ENCODE results near the gene TMEM9B. TPM values are rescaled to one million over a fixed set of nuclear protein-coding genes. Genes with fewer than 3 reads are reported as not detected.
"Not testable (repeated sequence)": the region's sequence is repeated elsewhere in the genome, so short reads cannot be mapped to it uniquely, and the experiment has no call there.

The TMEM9B gene
- total RNA-seq, 1 donor from 2014 or later = 26.8 TPM

GRCh38 chr11:8942518-8943066, 21.6 kb downstream of the TMEM9B start, which contains the start of gene ASCL3:
Gene ASCL3 (minus strand): TSS chr11:8943016. CDS start chr11:8938161, 4,855 bp downstream.
- intact Hi-C loops (cut with DNase I) = no loop called here

GRCh38 chr11:8941341-8942103, 22.7 kb downstream of the TMEM9B start:
- H3K36me3 ChIP-seq = no peaks in the 10 kb centered on the region
- H3K27ac ChIP-seq = no peak overlapping the region
- no peaks in the 10 kb centered on the region for H3K9me3 ChIP-seq
- TF ChIP-seq POLR2AphosphoS5 (IDR thresholded peaks at IDR 0.05; ENCODE audit: insufficient read depth in 1 of 2, low read depth in 1 of 2) = no peak
- no peak for TF ChIP-seq POLR2A (IDR thresholded peaks at IDR 0.05)
- TF ChIP-seq CTCF (IDR thresholded peaks at IDR 0.05) = no peak
- no peak overlapping the region for H3K4me3 ChIP-seq
- intact Hi-C loops (cut with DNase I) = no loop called here
- no peaks in the 10 kb centered on the region for H3K27me3 ChIP-seq
- no peaks in the 10 kb centered on the region for H3K4me1 ChIP-seq
- DNase-seq (ENCODE audit: extremely low spot score in 2 of 2) = peak in 1 of 2 donors; percentile 29

More at GRCh38 chr11:8942518-8943066, 21.6 kb downstream of the TMEM9B start, which contains the start of gene ASCL3:
- Histone ChIP-seq H3K4me3 (no peak within 1 kb of the TSS), H3K36me3 (peaks cover 0 to 5% of the 10 kb centered on the region in 2 donors), H3K27ac (no peak within 1 kb of the TSS), H3K9me3 (no peaks in the 10 kb centered on the region), H3K27me3 (no peaks in the 10 kb centered on the region), H3K4me1 (no peaks in the 10 kb centered on the region)
- DNase-seq (ENCODE audit: extremely low spot score in 2 of 2) = no peak
- TF ChIP-seq CTCF (IDR thresholded peaks at IDR 0.05) (no peak), POLR2AphosphoS5 (IDR thresholded peaks at IDR 0.05; ENCODE audit: insufficient read depth in 1 of 2, low read depth in 1 of 2) (no peak), POLR2A (IDR thresholded peaks at IDR 0.05) (no peak)

GRCh38 chr11:8937659-8938058, 26.6 kb downstream of the TMEM9B start:
- Histone ChIP-seq H3K36me3 (no peaks in the 10 kb centered on the region), H3K4me1 (no peaks in the 10 kb centered on the region), H3K9me3 (no peaks in the 10 kb centered on the region), H3K27ac (no peak overlapping the region), H3K27me3 (no peaks in the 10 kb centered on the region), H3K4me3 (no peak overlapping the region)
- DNase-seq (ENCODE audit: extremely low spot score in 2 of 2) = peak in 1 of 2 donors; percentile 27
- TF ChIP-seq CTCF (IDR thresholded peaks at IDR 0.05) = no peak
- TF ChIP-seq POLR2AphosphoS5 (IDR thresholded peaks at IDR 0.05; ENCODE audit: insufficient read depth in 1 of 2, low read depth in 1 of 2) = no peak
- no peak for TF ChIP-seq POLR2A (IDR thresholded peaks at IDR 0.05)
- intact Hi-C loops (cut with DNase I) = no loop called here

GRCh38 chr11:8937159-8937558, 27.1 kb downstream of the TMEM9B start:
- no peaks in the 10 kb centered on the region for H3K4me1 ChIP-seq
- intact Hi-C loops (cut with DNase I) = no loop called here
- H3K4me3 ChIP-seq = no peak overlapping the region
- no peak overlapping the region for H3K27ac ChIP-seq
- no peaks in the 10 kb centered on the region for H3K9me3 ChIP-seq
- TF ChIP-seq POLR2A (IDR thresholded peaks at IDR 0.05) = no peak
- TF ChIP-seq CTCF (IDR thresholded peaks at IDR 0.05) = no peak
- TF ChIP-seq POLR2AphosphoS5 (IDR thresholded peaks at IDR 0.05; ENCODE audit: insufficient read depth in 1 of 2, low read depth in 1 of 2) = no peak
- peak in 1 of 2 donors; percentile 29 for DNase-seq (ENCODE audit: extremely low spot score in 2 of 2)
- H3K36me3 ChIP-seq = no peaks in the 10 kb centered on the region
- H3K27me3 ChIP-seq = no peaks in the 10 kb centered on the region

GRCh38 chr11:8935789-8936188, 28.5 kb downstream of the TMEM9B start:
- H3K27me3 ChIP-seq; H3K27ac ChIP-seq; H3K9me3 ChIP-seq; H3K4me1 ChIP-seq; H3K4me3 ChIP-seq; DNase-seq (ENCODE audit: extremely low spot score in 2 of 2); H3K36me3 ChIP-seq; intact Hi-C loops (cut with DNase I): not testable (repeated sequence)
